ENCODE results near the gene NCS1. TPM values are rescaled to one million over a fixed set of nuclear protein-coding genes. Genes with fewer than 3 reads are reported as not detected.

NCS1 gene
- total and polyA plus RNA-seq, 9 of the 15 experiments (the other 6 are each of a cell fraction or from before 2014, with no cell fraction given) = 0.28 to 27.0 (median 9.6) TPM

DNA sequence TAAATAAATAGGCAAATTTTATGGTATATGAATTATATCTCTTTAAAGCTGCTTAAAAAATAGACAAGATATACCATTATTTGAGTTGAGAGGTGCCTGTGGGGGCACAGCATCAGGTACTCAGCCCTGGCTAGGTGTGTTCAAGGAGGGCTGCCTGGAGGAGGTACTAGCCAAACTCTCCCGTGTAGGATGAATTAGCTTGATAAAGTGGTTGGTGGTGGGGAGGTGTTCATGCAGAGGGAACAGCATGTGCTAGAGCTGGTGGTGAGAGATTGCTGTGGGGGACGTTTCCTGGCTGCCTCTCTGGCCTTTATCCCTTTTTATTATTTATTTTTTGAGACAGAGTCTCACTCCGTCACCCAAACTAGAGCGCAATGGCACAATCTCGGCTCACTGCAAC lies 23.2 kb upstream of the NCS1 start (continued):
- TF ChIP-seq, protein P1, sequence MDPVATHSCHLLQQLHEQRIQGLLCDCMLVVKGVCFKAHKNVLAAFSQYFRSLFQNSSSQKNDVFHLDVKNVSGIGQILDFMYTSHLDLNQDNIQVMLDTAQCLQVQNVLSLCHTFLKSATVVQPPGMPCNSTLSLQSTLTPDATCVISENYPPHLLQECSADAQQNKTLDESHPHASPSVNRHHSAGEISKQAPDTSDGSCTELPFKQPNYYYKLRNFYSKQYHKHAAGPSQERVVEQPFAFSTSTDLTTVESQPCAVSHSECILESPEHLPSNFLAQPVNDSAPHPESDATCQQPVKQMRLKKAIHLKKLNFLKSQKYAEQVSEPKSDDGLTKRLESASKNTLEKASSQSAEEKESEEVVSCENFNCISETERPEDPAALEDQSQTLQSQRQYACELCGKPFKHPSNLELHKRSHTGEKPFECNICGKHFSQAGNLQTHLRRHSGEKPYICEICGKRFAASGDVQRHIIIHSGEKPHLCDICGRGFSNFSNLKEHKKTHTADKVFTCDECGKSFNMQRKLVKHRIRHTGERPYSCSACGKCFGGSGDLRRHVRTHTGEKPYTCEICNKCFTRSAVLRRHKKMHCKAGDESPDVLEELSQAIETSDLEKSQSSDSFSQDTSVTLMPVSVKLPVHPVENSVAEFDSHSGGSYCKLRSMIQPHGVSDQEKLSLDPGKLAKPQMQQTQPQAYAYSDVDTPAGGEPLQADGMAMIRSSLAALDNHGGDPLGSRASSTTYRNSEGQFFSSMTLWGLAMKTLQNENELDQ (CRISPR knock-in tag; IDR thresholded peaks at IDR 0.05; ENCODE audit: borderline replicate concordance) = no peak
- peak; percentile 44 for TF ChIP-seq RBM25 (IDR thresholded peaks at IDR 0.05; ENCODE audit: low read depth, low read length, severe bottlenecking)
- TF ChIP-seq NR2C2 (CRISPR knock-in tag; IDR thresholded peaks at IDR 0.05) = no peak
- no peak for TF ChIP-seq NR2C2 (tag; IDR thresholded peaks at IDR 0.05)
- TF ChIP-seq MAFK (IDR thresholded peaks at IDR 0.05; ENCODE audit: low read length) = no peak
- no peak for TF ChIP-seq ZNF764 (CRISPR knock-in tag; IDR thresholded peaks at IDR 0.05; ENCODE audit: low read depth)
- no peak for TF ChIP-seq ZKSCAN8 (CRISPR knock-in tag; IDR thresholded peaks at IDR 0.05)
- TF ChIP-seq BCOR (IDR thresholded peaks at IDR 0.05) = peak; percentile 62

DNA sequence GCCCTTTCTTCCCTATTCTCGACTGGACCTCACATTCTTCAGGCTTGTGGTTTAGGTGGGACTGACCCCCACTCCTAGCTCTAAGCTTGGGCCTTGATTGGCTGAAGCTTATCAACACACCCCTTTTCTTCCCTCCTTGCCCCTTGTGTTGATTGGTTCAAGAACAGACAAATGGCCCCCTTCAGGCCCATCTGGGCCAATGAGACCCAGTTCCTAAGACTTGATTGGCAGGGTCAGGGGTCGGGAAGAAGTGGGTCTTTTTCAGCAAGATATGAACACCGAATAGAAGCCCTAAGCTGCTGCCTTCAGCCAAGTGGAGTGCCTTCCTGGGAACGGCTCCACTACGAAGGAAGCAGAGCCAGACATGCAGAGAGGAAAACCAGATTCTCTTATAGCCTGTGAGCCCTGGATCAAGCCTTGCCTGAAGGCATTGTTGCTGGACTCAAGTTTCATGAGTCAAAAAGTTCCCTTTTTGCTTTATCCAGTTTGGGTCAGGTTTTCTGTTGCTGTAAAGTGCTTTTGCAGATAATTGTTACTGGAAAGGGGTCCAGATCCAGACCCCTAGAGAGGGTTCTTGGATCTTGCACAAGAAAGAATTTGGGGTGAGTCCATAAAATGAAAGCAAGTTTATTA lies 22.4 kb upstream of the NCS1 start:
- H3K36me3 ChIP-seq (ENCODE audit: control insufficient read depth, insufficient read depth, low read length) = no peaks in the 10 kb centered on the region
- no peak overlapping the region for H3K4me2 ChIP-seq (ENCODE audit: insufficient read depth, low read length)
- ATAC-seq (peak; percentile 93), FAIRE-seq (peak; percentile 84), DNase-seq (ENCODE audit: extremely low read depth in 1 of 4, low spot score in 3 of 4) (peak; percentile 75 to 82 (median 81))
- H3K9me3 ChIP-seq (replicated peaks; ENCODE audit: control insufficient read depth, insufficient read depth, low read depth, low read length) = no peaks in the 10 kb centered on the region
- ChIA-PET CTCF (ENCODE audit: low intra/inter-chr PET ratio) (no interaction called here), POLR2A (interaction anchor here (1.4 kb wide), 1 partner anchor 10 kb away, joined by 4 read pairs; no protein-coding TSS in a partner anchor)
- no peak overlapping the region for H3K9ac ChIP-seq (ENCODE audit: insufficient read depth in 1 of 2, low read depth in 2 of 2, low read length in 2 of 2)
- in situ Hi-C loops (cut with MboI) = loop anchor here (25.0 kb wide), 1 partner anchor 538 kb away; the partner anchor contains the start of gene EXOSC2
- no peaks in the 10 kb centered on the region for H4K20me1 ChIP-seq (replicated peaks; ENCODE audit: control insufficient read depth, insufficient read depth, low read length)
- intact Hi-C loops (cut with micrococcal nuclease) = no loop called here
- peak overlapping the region; percentile 47 for H3K27ac ChIP-seq (ENCODE audit: extremely low read depth, low read depth, low read length)
- H3K27me3 ChIP-seq (ENCODE audit: control insufficient read depth in 2 of 2, insufficient read depth in 2 of 2, low read length in 2 of 2) = no peaks in the 10 kb centered on the region
- peaks cover 10 to 11% of the 10 kb centered on the region in 2 experiments; a peak in 3 of 5 replicates for H3K4me1 ChIP-seq (replicated peaks in 1 of 2; ENCODE audit: control insufficient read depth in 2 of 2, insufficient read depth in 2 of 2, low read length in 2 of 2)
- H3K9me1 ChIP-seq (ENCODE audit: control insufficient read depth, insufficient read depth, low read length) = no peaks in the 10 kb centered on the region
- no peak overlapping the region for H3K4me3 ChIP-seq
- H3K79me2 ChIP-seq (ENCODE audit: control insufficient read depth, insufficient read depth, low read length) = no peaks in the 10 kb centered on the region
- WGBS (ENCODE audit: insufficient coverage, low coverage, missing lambda C conversion rate) = 21% methylated on average over 5 of the region's 5 CpGs
- BruUV-seq (replicated peaks) = no TSS peak
- peak overlapping the region; percentile 61 for H2AFZ ChIP-seq (ENCODE audit: low read depth, low read length)
- no peak for TF ChIP-seq SAFB2 (IDR thresholded peaks at IDR 0.05; ENCODE audit: borderline replicate concordance, low read depth, low read length, severe bottlenecking)
- peak; percentile 56 for TF ChIP-seq NFYB (IDR thresholded peaks at IDR 0.05; ENCODE audit: extremely low read depth, insufficient read length)
- TF ChIP-seq, protein P2, sequence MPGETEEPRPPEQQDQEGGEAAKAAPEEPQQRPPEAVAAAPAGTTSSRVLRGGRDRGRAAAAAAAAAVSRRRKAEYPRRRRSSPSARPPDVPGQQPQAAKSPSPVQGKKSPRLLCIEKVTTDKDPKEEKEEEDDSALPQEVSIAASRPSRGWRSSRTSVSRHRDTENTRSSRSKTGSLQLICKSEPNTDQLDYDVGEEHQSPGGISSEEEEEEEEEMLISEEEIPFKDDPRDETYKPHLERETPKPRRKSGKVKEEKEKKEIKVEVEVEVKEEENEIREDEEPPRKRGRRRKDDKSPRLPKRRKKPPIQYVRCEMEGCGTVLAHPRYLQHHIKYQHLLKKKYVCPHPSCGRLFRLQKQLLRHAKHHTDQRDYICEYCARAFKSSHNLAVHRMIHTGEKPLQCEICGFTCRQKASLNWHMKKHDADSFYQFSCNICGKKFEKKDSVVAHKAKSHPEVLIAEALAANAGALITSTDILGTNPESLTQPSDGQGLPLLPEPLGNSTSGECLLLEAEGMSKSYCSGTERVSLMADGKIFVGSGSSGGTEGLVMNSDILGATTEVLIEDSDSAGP (CRISPR knock-in tag; IDR thresholded peaks at IDR 0.05) = no peak
- TF ChIP-seq, protein P3, sequence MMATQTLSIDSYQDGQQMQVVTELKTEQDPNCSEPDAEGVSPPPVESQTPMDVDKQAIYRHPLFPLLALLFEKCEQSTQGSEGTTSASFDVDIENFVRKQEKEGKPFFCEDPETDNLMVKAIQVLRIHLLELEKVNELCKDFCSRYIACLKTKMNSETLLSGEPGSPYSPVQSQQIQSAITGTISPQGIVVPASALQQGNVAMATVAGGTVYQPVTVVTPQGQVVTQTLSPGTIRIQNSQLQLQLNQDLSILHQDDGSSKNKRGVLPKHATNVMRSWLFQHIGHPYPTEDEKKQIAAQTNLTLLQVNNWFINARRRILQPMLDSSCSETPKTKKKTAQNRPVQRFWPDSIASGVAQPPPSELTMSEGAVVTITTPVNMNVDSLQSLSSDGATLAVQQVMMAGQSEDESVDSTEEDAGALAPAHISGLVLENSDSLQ (IDR thresholded peaks at IDR 0.05) = peak; percentile 97
- TF ChIP-seq, protein P4, sequence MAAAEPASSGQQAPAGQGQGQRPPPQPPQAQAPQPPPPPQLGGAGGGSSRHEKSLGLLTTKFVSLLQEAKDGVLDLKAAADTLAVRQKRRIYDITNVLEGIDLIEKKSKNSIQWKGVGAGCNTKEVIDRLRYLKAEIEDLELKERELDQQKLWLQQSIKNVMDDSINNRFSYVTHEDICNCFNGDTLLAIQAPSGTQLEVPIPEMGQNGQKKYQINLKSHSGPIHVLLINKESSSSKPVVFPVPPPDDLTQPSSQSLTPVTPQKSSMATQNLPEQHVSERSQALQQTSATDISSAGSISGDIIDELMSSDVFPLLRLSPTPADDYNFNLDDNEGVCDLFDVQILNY (CRISPR knock-in tag; IDR thresholded peaks at IDR 0.05) = no peak
- peak; percentile 69 for TF ChIP-seq BCOR (IDR thresholded peaks at IDR 0.05)
- peak; percentile 79 for TF ChIP-seq NR2C1 (IDR thresholded peaks at IDR 0.05)
- peak; percentile 51 for TF ChIP-seq NR2C1 (tag; IDR thresholded peaks at IDR 0.05)

Measured in K562 (cell line).